Lung (tissue), 12 donors: Measurements from ENCODE around the gene MTHFR. TPM values are rescaled to one million over a fixed set of nuclear protein-coding genes. Genes with fewer than 3 reads are reported as not detected.

Experiments used
- ATAC-seq: fragments of 200-7000 bp; cut with Tn5 transposase; one replicate; pipeline ENCODE4 v1.9.1; 2020; ENCODE audit warnings: moderate number of reproducible peaks; ENCODE audit not compliant: insufficient read depth, low FRiP score
- DNase-seq, 3 donors: peaks; one replicate each; pipeline ENCODE4 v3.0.0-alpha.2; 2013 to 2017
- H3K27ac ChIP-seq, 2 donors: one replicate each; pipeline ENCODE4 v1.5.1; 2013; ENCODE audit warnings: mild to moderate bottlenecking in 2 of 2, moderate library complexity in 2 of 2, control low read depth in 1 of 2, inconsistent platforms in 1 of 2, low read depth in 1 of 2, low read length in 1 of 2
- H3K27me3 ChIP-seq, 3 donors: one replicate each; pipeline ENCODE4 v1.5.1; 2013; ENCODE audit warnings: low read length in 2 of 3; ENCODE audit not compliant: control insufficient read depth in 3 of 3, insufficient read depth in 3 of 3
- H3K36me3 ChIP-seq, 4 donors: one replicate each; pipeline ENCODE4 v1.5.1; 2013; ENCODE audit warnings: low read length in 4 of 4, mild to moderate bottlenecking in 1 of 4, moderate library complexity in 1 of 4; ENCODE audit not compliant: control insufficient read depth in 4 of 4, insufficient read depth in 4 of 4
- H3K4me1 ChIP-seq, 5 donors: one replicate each; pipeline ENCODE4 v1.5.1; 2013; ENCODE audit warnings: low read length in 5 of 5, mild to moderate bottlenecking in 2 of 5, moderate library complexity in 1 of 5; ENCODE audit not compliant: control insufficient read depth in 5 of 5, insufficient read depth in 5 of 5
- H3K4me3 ChIP-seq: one replicate; pipeline ENCODE4 v1.5.1; 2013; ENCODE audit warnings: mild to moderate bottlenecking, control low read depth, moderate library complexity
- H3K9ac ChIP-seq, 2 donors: one replicate each; pipeline ENCODE4 v1.5.1; 2013; ENCODE audit warnings: low read length in 2 of 2, control low read depth in 1 of 2; ENCODE audit not compliant: insufficient read depth in 1 of 2
- H3K9me3 ChIP-seq, 4 donors: one replicate each; pipeline ENCODE4 v1.5.1; 2013; ENCODE audit warnings: low read length in 3 of 4, mild to moderate bottlenecking in 1 of 4, moderate library complexity in 1 of 4; ENCODE audit not compliant: control insufficient read depth in 4 of 4, insufficient read depth in 3 of 4
- WGBS, 2 donors: extraction: QIAGEN DNeasy Blood & Tissue Kit; methylation state at CpG; one replicate each; pipeline ENCODE4 v1.1.7; 2013; 5-methylcytosine and 5-hydroxymethylcytosine counted together
- polyA plus RNA-seq, 2 donors: library from polyadenylated mRNA; stranded (reverse); fragments of 200-250 nt; gene quantifications; one replicate each; pipeline ENCODE4 v1.2.1, GENCODE V29; 2013
- total RNA-seq, 2 donors: library from RNA; depleted of rRNA in 1 of 2; stranded (reverse); fragments of >200 nt in 1 of 2; gene quantifications; one replicate each; pipeline ENCODE4 v1.2.1, GENCODE V29; 2014 to 2021
- TF ChIP-seq, protein P1 (sequence below): IDR thresholded peaks from 2 replicates; pipeline ENCODE4 v1.5.1; 2012; ENCODE audit warnings: mild to moderate bottlenecking; ENCODE audit errors: control extremely low read depth, extremely low read depth
- donor health status: control.
- donor health status: control.
- donor health status: Bipolar disorder and iron deficiency.
- donor health status: healthy.
- donor health status: DM: yes; HTN: yes; CAD: no.

The MTHFR gene
- total and polyA plus RNA-seq, 4 donors = 20.6 to 61.4 (median 30.0) TPM

- TF ChIP-seq, protein P1, sequence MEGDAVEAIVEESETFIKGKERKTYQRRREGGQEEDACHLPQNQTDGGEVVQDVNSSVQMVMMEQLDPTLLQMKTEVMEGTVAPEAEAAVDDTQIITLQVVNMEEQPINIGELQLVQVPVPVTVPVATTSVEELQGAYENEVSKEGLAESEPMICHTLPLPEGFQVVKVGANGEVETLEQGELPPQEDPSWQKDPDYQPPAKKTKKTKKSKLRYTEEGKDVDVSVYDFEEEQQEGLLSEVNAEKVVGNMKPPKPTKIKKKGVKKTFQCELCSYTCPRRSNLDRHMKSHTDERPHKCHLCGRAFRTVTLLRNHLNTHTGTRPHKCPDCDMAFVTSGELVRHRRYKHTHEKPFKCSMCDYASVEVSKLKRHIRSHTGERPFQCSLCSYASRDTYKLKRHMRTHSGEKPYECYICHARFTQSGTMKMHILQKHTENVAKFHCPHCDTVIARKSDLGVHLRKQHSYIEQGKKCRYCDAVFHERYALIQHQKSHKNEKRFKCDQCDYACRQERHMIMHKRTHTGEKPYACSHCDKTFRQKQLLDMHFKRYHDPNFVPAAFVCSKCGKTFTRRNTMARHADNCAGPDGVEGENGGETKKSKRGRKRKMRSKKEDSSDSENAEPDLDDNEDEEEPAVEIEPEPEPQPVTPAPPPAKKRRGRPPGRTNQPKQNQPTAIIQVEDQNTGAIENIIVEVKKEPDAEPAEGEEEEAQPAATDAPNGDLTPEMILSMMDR = no peak
- DNase-seq (no peak), ATAC-seq (no peak)
- Histone ChIP-seq H3K27ac (no peak overlapping the region), H3K4me1 (peaks cover 0 to 3% (median 0%) of the 10 kb centered on the region in 5 donors), H3K4me3 (no peak overlapping the region), H3K27me3 (no peaks in the 10 kb centered on the region), H3K9me3 (no peaks in the 10 kb centered on the region), H3K36me3 (no peaks in the 10 kb centered on the region), H3K9ac (no peak overlapping the region)
- 69 to 71% methylated on average over 11 of the region's 11 CpGs for WGBS, 2 donors
Measured at GRCh38 chr1:11771481-11772043, 34.2 kb downstream of the MTHFR start.

GRCh38 chr1:11770011-11770410 is 35.8 kb downstream of the MTHFR start:
- Histone ChIP-seq H3K9me3 (no peaks in the 10 kb centered on the region), H3K27ac (no peak overlapping the region), H3K9ac (no peak overlapping the region), H3K4me1 (peaks cover 0 to 3% (median 0%) of the 10 kb centered on the region in 5 donors), H3K4me3 (no peak overlapping the region), H3K27me3 (no peaks in the 10 kb centered on the region), H3K36me3 (no peaks in the 10 kb centered on the region)
- TF ChIP-seq, protein P1 = no peak
- DNase-seq (no peak), ATAC-seq (no peak)

DNA sequence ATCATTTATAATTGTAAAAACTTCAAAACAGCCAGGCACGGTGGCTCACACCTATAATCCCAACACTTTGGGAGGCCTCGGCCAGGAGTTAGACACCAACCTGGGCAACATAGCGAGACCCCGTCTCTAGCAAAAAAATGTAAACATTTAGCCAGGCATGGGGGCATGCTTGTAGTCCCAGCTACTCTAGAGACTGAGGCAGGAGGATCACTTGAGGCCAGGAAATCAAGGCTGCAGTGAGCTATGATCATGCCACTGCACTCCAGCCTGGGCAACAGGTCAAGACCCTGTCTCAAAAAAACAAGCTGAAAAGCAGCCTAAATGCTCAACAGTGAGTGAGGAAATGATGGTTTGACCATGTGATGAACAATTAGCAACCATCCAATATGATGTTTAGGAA is 36.5 kb downstream of the MTHFR start:
- Histone ChIP-seq H3K27ac (no peak overlapping the region), H3K9me3 (no peaks in the 10 kb centered on the region), H3K9ac (no peak overlapping the region), H3K36me3 (no peaks in the 10 kb centered on the region), H3K4me3 (no peak overlapping the region), H3K4me1 (peaks cover 0 to 3% (median 0%) of the 10 kb centered on the region in 5 donors), H3K27me3 (no peaks in the 10 kb centered on the region)
- ATAC-seq (no peak), DNase-seq (no peak)
- TF ChIP-seq, protein P1 = no peak
- 79 to 82% methylated on average over 4 of the region's 4 CpGs for WGBS, 2 donors

- Histone ChIP-seq H3K9me3 (no peaks in the 10 kb centered on the region), H3K27me3 (no peaks in the 10 kb centered on the region), H3K27ac (no peak overlapping the region), H3K36me3 (no peaks in the 10 kb centered on the region), H3K4me3 (no peak overlapping the region), H3K9ac (no peak overlapping the region), H3K4me1 (peaks cover 0 to 3% (median 0%) of the 10 kb centered on the region in 5 donors)
- TF ChIP-seq, protein P1 = no peak
- WGBS, 2 donors = 62 to 63% methylated on average over 4 of the region's 4 CpGs
- no peak for DNase-seq
- ATAC-seq = no peak
Measured at GRCh38 chr1:11768821-11769220, 36.9 kb downstream of the MTHFR start.
